Stromal cell of bone marrow (primary cell): Measurements from ENCODE around the gene PCGF1.

Source experiments
- DNase-seq: peaks from one replicate; pipeline ENCODE4 v3.0.0-alpha.2; 2012; ENCODE audit warnings: low read depth

The PCGF1 gene

DNA sequence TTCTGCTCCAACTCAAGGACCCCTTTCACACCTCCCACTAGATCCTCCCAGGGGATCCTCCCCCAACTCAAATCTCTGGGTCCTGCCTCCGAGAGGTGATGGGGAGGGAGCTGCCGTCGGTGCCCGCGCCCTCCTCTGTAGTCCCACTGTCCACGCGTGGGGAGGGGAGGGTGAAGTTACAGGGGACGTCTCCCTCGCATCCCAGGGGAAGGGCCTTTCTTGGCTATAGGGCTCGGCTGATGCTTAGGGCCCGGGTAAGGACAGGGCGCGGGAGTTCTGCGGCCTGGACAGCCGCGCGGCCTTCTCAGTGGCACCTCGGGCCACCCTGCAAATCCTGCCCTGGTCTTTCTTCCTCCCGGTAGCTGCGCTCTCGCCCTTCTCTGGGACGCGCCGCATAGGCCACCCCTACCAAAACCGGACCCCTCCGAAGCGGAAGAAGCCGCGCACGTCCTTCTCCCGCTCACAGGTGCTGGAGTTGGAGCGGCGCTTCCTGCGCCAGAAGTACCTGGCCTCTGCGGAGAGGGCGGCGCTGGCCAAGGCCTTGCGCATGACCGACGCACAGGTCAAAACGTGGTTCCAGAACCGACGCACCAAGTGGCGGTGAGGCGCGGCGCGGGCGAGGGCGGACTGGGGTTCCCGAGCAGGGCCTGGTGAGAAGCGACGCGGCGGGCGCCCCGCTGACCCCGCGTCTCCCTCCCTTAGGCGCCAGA, 7.9 kb upstream of the PCGF1 start:
- DNase-seq = no peak

DNA sequence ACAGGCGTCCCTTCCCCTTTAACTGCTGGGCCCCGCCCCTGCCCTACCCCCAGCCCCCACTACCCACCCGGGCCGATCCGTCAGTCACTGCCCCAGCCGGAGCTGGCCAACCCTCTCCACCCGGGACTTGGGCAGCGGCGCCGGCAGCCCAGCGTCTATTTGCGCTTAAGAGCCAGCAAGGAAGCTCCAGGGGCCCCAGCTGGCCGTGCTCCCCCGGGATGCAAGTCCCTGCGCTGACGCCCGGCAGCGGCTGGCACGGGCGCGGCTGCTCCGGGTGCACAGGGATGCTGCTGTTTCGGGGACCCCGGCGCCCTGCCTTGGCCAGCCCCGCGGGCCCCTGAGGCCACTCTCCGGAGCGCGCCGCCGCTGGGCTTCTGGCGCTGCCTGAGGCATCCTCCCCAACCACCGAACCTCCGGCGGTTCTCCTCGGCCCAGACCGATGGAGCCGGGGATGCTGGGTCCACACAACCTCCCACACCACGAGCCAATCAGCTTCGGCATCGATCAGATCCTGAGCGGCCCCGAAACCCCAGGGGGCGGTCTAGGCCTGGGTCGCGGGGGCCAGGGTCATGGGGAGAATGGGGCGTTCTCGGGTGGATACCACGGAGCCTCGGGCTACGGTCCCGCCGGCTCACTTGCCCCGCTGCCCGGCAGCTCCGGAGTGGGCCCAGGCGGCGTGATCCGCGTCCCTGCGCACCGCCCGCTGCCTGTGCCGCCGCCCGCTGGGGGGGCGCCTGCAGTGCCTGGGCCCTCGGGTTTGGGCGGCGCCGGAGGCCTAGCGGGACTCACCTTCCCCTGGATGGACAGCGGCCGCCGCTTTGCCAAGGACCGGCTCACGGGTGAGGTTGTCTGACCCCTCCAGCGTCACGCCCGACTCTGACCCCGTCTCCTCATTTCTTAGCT, 7.1 kb upstream of the PCGF1 start, which contains the start of gene TLX2:
TLX2 (plus strand) TSS at position 83 of the 903 bp plus-strand sequence; CDS start at position 440, 357 bp downstream.
- no peak for DNase-seq

DNA sequence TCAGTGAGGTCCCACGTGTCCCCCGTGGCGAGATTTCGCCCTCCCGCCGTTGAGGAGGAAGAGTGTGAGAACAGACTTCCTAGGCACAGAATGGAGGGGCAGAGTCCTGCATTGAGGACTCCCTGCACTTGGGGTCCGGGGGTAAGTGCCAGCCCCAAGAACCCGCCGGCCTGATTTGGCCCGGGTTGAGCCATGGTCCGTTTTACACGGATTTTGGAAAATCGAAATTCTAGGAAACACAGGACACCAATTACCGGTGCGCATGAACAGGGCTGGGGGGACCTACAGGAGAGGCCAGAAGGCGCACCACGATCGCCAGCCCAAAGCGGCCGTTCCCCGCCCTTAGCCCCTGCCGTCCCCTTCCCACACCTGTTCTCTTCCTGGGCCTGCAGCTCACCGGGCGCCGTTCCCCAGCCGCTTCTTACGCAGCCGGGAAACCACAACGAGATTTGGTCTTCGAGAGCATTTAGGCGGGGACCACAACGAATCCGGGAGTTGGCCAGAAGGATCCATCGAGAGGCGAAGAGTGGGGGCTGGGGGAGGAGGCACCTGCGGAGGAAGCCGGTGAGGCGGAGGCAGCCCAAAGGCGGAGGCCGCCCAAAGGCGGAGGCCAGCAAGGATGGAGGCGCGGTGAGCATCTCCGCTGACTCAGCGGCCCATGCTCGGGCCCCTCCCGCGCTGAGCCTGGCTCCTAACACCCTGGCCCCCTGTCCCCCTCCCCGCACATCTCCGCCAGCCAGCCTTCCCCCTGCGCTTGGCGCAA, 6.3 kb upstream of the PCGF1 start:
- no peak for DNase-seq

DNA sequence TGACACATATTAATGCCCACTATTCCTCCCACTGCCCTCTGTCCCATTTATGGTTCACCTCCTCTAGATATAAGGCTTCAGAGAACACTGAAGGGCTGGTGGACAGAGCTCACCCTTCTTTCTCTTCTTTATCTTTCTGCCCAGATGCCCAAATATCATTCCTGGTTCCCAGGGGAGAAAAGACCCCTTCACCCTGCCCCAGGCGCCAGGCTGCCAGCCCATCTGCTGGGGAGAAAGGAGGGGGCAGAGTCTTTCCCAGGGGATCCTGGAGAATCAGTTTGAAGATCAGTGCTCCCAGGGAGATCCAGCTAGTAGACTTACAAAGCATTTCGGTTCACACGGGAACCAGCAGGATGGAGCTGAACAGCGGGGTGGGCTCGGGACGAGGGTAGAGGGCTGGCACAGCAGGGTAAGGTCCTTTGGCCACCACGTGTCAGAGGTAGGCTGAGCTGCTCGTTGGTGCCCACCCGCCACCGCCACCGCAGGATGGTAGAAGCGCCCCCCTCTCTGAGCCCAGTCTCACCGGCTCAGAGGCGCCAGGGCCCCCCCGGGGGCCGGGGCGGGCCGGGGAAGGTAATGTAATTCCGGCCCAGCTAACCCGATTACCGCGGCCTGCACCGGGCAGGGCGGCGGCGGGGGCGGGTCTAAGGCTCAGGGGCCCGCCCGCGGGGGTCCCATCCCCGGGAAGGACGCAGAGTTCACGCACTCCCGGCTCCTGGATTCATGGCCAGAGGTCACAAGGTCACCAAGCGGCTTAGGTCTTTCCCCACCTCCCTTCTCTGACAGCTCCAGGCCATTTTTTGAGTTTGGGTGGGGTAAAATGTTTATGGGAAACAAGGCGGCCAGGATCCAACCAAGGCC, 5.5 kb upstream of the PCGF1 start:
- DNase-seq = no peak

DNA sequence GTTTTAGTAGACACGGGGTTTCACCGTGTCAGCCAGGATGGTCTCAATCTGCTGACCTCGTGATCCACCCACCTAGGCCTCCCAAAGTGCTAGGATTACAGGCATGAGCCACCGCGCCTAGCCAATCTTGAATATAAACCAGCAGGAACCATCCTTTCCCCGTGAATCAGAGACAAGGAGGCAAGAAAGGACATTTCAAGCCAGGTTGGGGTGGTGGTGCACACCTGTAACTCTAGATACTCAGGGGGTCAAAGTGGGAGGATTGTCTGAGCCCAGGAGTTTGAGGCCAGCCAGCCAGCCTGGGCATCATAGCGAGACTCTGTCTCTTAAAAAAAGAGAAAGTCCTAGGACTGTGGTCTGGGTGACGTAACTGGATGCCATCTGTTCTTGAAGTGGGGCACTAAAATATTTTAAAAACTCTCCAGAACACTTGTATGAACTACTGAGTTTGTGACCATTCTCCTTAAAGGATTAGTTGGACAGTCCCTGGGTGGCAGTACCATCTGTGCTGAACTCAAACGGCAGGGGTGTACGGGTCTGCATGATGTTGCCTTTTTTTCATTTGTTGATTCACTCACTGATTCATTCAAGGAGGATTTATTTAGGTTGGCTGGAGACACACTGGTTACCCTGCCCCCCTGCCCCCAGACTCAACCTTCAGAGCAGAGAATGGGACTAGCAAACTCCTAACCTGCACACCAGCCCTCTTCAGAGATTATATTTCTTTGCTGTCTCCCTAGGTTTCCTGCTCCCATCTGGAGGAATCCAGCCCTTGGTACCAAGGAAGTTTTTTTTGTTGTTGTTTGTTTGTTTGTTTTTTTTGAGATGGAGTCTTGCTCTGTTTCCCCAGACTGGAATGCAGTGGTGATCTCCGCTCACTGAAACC, 3.9 kb upstream of the PCGF1 start:
- no peak for DNase-seq

DNA sequence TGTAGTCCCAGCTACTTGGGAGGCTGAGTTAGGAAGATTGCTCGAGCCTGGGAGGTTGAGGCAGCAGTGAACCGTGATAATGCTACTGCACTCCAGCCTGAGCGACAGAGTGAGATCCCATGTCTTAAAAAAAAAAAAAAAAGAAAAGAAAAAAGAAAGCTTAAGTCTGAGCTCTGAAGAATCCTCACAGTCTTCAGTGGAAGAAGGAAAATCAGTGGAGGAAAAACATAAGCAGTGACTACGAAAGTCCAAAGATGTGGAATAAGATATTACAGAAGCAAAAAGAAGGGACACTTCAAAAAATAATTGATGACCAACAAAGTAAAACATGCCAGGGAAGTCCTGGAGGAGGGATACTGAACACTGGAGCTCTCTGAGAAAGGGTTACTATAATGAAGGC, 2.8 kb upstream of the PCGF1 start:
- DNase-seq = no peak

DNA sequence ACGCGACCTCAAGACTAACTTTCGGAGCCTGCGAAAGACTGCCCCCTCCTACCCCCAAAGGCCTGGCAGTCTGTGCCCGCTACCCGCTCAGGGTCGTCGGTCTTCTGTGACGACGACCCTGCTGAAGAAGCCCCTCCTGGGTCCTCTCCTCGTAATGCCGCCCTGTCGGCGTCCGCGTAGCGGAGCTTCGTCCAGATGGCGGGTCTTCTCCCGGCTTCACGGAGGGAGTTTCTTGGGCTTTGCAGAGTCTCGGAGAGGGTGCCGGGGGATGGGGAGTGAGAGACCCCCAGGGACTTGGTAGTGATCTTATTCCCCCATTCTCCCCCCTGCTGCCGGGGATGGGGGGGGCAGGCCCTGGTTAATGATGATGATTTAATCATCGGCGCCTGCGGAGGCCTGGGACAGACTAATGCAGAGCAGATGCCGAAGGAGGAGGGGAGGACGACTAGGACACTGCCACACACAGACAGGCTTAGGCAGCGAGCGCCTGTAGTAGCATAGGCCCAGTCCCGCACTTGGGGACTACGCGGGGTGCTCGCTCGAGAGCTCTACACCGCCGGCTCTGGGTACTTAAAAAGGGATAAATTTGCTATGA, 528 bp upstream of the PCGF1 start:
- no peak for DNase-seq

DNA sequence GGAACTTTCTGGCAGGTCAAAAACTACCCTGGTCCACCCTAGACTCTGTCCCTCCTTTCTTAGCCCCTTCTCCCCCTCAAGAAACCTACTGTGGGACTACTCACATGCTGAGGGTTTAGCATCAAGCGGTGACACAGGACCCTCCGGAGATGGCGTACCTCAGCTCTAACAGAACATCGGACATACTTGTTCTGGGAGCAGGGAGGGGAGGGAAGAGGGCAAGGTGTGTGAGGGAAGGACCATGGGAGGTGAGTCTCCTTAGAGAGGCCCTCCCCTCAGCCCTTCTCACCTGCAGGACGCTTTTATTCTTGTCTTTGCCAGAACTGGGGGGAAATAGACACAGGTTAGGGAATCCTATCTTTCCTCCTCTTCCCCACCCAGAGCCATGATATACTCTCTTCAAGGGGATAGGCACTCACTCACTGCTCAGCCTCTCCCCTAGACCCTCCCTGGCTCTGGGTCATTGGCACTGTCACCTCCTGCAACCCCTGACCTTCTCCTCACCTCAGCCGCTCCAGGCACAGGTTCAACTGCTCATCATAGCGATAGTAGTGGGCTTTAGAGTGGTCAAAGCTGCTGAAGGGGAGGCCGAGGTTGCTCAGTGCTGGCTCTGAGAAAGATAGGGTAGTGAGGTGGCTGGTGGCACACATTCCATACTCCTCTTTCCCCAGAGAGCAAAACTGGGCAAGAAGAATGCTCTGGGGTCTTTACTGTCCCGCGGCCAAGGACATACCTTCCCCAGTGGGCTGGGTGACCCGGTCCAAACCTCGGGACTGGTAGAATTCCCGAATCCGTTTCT, 1.8 kb downstream of the PCGF1 start:
- no peak for DNase-seq

DNA sequence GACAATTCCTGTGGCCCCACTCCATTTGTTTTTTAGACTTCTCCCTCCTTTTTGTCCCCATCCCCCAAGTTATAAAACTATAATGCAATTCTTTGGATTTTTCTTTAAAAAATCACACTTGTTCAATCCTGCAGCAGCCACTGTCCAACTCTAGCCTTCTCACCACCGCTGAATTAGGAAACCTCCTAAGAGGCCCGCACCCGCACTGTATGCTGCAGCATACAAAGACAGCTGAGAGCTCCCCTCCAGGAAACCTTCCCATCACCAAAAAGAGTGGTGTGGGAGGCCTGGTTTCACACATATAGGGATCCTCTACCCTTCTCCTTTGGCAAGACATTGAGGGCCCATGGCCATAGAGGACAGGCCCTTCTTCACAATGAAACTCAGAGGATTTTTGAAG, 2.9 kb downstream of the PCGF1 start:
- DNase-seq = no peak

DNA sequence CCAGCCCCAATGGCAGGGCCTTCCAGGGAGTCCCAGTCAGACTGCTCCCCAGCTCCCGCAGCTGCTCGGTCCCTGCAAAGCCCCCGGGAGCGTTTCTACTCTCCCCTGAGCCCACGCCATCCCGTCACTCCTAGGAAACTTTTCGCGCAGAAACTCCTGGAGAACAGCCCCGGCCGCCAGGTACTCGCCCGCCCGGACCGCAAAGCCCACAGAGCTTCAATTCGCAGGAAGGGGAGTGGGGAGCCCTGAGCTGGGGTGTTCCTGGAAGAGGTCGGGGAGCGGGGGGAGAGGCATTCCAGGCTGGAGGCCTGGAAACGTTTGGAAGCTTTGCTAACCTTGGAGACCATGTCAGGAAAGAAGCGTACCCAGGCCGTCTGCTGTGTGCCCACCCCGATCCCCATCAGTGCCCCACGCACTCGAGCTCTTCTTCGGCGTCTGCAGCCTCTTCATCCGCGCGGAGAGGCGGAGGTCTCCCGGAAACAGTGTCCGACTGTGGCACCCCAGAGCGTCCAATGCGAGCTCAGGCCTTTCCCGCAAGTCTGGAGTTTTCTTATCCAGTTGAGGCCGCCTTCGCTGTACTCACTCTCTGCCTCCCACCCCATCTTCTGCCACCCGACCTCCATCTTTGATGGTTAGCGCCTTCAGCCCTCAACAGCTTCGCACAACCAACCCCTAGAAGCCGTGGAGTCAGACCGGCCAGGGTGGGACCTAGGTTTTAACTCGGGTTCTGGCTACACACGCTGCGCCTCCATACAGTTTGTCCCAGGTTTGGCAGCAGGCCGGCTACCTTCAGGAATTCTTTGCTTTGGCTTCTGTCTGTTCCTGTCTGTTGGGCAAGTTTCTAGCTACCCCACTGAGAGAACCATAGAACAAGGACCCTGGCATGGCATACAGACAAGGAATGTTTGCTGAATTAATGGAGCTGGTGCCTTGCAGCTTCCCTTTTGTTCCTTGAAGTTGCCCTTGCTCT, 3.7 kb downstream of the PCGF1 start:
- DNase-seq = no peak

DNA sequence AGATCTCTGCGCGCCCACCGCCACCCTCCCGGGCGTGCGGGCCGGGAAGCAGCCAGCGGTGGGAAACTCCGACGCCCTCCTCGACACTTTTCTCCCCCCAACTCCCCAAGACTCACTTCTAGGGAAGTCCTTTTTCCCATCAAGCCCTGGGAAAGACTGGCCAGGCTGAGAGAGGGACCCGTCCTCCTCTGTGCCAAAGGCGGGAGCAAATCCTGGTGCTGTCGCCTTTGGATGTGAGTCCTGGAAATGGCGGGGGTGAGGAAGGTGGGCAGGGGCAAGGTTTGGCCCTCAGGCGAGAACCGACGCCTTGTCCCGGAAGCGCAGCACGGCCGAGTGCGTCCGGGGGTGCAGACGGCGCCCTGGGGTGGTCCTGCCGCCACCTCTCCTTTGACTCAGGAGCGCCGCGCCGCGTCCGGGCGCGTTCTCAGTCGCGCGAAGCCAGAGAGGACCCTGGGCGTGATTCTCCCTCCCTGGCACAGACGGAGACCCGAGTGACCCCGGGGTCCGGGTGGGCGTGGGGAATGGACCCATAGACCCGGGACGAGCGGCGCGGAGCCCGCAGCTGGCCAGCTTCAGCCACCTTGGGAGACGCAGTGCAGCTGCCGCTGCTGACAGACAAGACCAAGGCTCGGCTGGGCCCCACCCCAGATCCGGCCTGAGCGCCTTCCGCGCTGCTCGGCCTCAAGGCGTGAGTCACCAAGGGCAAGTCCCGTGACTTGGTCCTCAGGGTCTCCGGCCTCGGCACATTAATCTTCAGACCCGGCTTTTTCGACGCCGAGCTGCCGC, 4.6 kb downstream of the PCGF1 start:
- DNase-seq = peak; percentile 74

DNA sequence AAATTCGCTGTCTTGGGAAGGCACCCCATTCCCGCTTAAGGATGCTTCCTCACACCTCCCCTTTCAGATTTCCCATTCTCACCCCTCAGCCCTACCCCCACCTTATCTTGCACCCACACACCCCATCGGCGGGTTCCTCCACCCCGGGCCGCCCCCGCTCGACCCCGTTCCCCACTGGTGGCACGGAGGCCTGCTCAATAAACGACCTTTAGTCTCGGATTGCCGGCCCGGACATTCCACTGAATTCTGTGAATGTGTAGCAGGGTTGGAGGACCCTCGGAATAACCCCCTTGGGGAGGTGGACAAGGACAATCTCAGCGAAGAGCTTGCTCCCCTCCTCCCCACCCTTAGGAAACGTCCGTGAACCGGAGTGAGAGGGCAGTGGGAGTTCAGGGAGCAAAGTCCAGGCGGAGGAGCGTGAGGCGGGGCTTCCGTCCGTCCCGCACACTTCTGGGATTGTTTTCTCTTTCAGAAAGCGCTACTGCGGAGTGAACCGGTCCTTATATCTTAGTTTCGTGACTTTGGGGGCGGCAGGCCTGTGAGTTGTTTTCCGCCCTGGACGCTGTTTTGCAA, 5.3 kb downstream of the PCGF1 start:
- DNase-seq = no peak

DNA sequence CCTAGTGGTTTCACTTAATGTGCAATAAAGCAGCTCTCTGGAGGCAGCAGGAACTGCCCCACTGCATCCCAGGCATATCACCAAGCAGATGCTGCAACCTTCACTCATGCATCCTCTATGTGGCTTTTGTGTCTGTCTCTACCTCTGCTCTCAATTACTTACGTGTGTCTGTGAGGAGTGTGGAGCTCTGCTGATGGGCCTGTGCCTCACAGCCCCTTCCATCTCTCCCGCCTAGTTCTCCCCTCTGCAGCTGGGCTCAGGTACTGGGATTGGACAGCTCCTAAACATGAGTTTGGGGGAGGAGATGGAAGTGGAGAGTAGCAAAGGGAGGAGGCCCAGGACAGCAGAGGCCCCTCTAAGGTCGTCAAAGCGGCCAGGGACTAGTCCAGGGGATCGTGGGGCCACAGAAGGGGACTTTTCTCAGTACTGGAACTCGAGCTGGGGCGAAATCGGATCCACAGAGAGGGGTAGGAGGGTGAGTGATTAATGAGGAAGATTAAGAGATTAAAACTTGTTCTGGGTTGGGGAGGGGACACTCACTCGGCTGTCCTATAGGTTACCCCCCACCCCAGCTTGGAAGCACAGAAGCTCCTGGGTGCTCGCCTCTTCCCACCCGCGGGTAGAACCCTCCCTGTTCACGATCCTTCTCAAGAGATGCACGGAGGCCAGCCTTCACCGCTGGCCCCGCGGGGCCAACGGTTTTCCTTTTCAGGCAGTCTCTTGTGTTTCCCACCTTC, 6.0 kb downstream of the PCGF1 start:
- DNase-seq = no peak

DNA sequence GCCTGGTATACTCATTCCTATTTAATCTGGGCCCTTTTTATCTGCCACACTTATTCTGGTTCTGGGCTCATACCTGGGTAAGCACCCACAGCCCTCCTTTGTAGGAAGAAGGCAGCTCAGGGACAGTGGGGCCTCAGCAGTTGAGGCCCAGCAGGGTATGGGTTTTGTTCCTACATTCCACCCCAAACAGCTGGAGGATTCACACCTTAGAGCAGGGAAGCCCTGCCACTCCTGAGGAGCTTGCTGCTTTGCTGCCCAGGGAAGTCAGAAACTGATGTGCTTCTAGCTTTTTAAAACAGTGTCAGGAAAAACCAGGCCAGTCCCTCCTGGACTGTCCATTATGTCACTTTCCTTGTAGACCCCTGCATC, 6.9 kb downstream of the PCGF1 start:
- DNase-seq = no peak

DNA sequence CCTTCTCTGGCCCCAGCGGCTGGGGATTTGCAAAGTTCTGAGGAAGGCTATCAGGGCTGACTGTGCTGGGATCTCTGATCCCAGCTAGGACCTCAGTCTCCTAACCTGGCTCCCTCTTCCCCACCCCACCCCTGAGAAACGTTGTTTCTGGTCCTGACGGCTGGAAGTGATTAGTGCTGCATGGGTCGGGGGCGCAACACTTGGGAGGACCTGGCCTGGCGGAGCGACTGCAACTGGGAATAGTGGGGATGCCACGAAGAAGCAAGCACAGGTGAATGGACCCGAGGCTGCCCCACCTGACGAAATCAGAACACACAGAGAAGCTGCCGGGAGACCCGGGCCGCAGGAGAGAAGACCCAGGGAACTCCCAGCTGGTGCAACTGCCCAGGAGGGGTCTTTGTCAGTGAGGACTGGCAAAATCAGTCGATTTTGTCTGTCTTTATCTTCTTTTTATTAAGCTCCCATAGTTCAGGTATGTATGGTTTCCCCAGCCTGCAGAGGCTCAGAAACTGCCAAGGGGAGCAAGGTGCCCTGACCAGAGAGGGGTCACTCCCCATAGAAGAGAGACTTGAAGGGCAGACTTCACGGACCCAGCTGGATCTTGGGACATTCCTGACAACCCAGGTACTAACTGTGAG, 7.4 kb downstream of the PCGF1 start:
- no peak for DNase-seq
